IMR-90 (cell line): ENCODE data around the gene SLC25A11. TPM values are rescaled to one million over a fixed set of nuclear protein-coding genes. Genes with fewer than 3 reads are reported as not detected.

Experiments used
- ATAC-seq: fragments of 200-7000 bp; cut with Tn5 transposase; 2 replicates; pipeline ENCODE4 v1.9.1; 2020; ENCODE audit warnings: low read depth, mild to moderate bottlenecking, moderate library complexity
- BruUV-seq: library from RNA; stranded (reverse); fragments of 400-500 nt; replicated peaks from 2 replicates; lab custom pipeline; 2021; lab: Mats Ljungman, UMichigan
- CTCF ChIA-PET: fragments of 300-600 bp; formaldehyde crosslinking; extraction: SDS; loops from one replicate; lab custom pipeline; 2021; ENCODE audit warnings: antibody characterized with exemption; lab: Yijun Ruan, JAX
- POLR2A ChIA-PET: fragments of 300-600 bp; sonication (Branson Sonifier 250); formaldehyde crosslinking; loops from one replicate; lab custom pipeline; 2022; ENCODE audit warnings: antibody characterized with exemption; ENCODE audit not compliant: unreplicated experiment; lab: Charles Lee
- DNase-seq: peaks from one replicate; pipeline ENCODE4 v3.0.0; 2013
- H2AFZ ChIP-seq: replicated peaks from 2 replicates; pipeline ENCODE3; 2013; ENCODE audit warnings: low read length, mild to moderate bottlenecking; ENCODE audit not compliant: poor library complexity
- H2AK5ac ChIP-seq: 2 replicates; pipeline ENCODE4 v1.6.1; 2013; ENCODE audit warnings: low read depth, low read length, inconsistent platforms
- H2AK9ac ChIP-seq: replicated peaks from 2 replicates; pipeline ENCODE3; 2013; ENCODE audit warnings: mild to moderate bottlenecking, low read depth, low read length, moderate library complexity; ENCODE audit not compliant: poor library complexity
- H2BK120ac ChIP-seq: 2 replicates; pipeline ENCODE4 v1.6.1; 2013; ENCODE audit warnings: low read depth, low read length, inconsistent platforms
- H2BK15ac ChIP-seq: 3 replicates; pipeline ENCODE4 v1.6.1; 2013; ENCODE audit warnings: low read depth, low read length, inconsistent platforms
- H2BK20ac ChIP-seq: 2 replicates; pipeline ENCODE4 v1.6.1; 2013; ENCODE audit warnings: low read depth, mild to moderate bottlenecking, inconsistent platforms, low read length, moderate library complexity
- H2BK5ac ChIP-seq: 2 replicates; pipeline ENCODE4 v1.6.1; 2013; ENCODE audit warnings: mild to moderate bottlenecking, low read depth, low read length, inconsistent platforms; ENCODE audit not compliant: poor library complexity, severe bottlenecking
- H3K14ac ChIP-seq: replicated peaks from 2 replicates; pipeline ENCODE4 v1.6.1; 2013; ENCODE audit warnings: low read depth, low read length, inconsistent platforms
- H3K18ac ChIP-seq: 2 replicates; pipeline ENCODE4 v1.6.1; 2013; ENCODE audit warnings: low read depth, low read length, control low read depth
- H3K23ac ChIP-seq: 2 replicates; pipeline ENCODE4 v1.6.1; 2013; ENCODE audit warnings: low read depth, low read length, inconsistent platforms
- H3K27ac ChIP-seq: 2 replicates; pipeline ENCODE4 v1.5.1; 2013; ENCODE audit warnings: mild to moderate bottlenecking, control low read depth, low read length; ENCODE audit not compliant: insufficient read depth
- H3K27me3 ChIP-seq: 2 replicates; pipeline ENCODE4 v1.6.1; 2013; ENCODE audit warnings: low read length; ENCODE audit not compliant: control insufficient read depth, insufficient read depth
- H3K36me3 ChIP-seq: 2 replicates; pipeline ENCODE4 v1.6.1; 2013; ENCODE audit warnings: low read length, mixed read lengths; ENCODE audit not compliant: control insufficient read depth, insufficient read depth
- H3K4ac ChIP-seq: 2 replicates; pipeline ENCODE4 v1.6.1; 2013; ENCODE audit warnings: low read depth, low read length, inconsistent platforms
- H3K4me1 ChIP-seq: 2 replicates; pipeline ENCODE4 v1.6.1; 2013; ENCODE audit warnings: low read length, mixed read lengths; ENCODE audit not compliant: control insufficient read depth, insufficient read depth
- H3K4me2 ChIP-seq: 2 replicates; pipeline ENCODE4 v1.6.1; 2013; ENCODE audit warnings: low read depth, mild to moderate bottlenecking, control low read depth, low read length, moderate library complexity
- H3K4me3 ChIP-seq: 2 replicates; pipeline ENCODE4 v1.5.1; 2013; ENCODE audit warnings: low read depth, mild to moderate bottlenecking, control low read depth, low read length, moderate library complexity; ENCODE audit not compliant: insufficient read depth
- H3K56ac ChIP-seq: 2 replicates; pipeline ENCODE4 v1.6.1; 2013; ENCODE audit warnings: low read length, inconsistent platforms; ENCODE audit not compliant: insufficient read depth; ENCODE audit errors: extremely low read depth
- H3K79me1 ChIP-seq, 2 experiments: 2 replicates each; pipeline ENCODE4 v1.6.1; 2013; ENCODE audit warnings: low read length in 2 of 2, inconsistent platforms in 1 of 2, low read depth in 1 of 2
- H3K9ac ChIP-seq: 2 replicates; pipeline ENCODE4 v1.6.1; 2013; ENCODE audit warnings: low read depth, low read length, control low read depth
- H3K9me1 ChIP-seq: 2 replicates; pipeline ENCODE4 v1.6.1; 2013; ENCODE audit warnings: low read length, inconsistent platforms; ENCODE audit not compliant: insufficient read depth
- H3K9me3 ChIP-seq: 2 replicates; pipeline ENCODE4 v1.6.1; 2013; ENCODE audit warnings: low read length; ENCODE audit not compliant: control insufficient read depth, insufficient read depth
- H4K20me1 ChIP-seq: 2 replicates; pipeline ENCODE4 v1.6.1; 2013; ENCODE audit warnings: low read length, inconsistent platforms; ENCODE audit not compliant: insufficient read depth
- H4K5ac ChIP-seq: 2 replicates; pipeline ENCODE4 v1.6.1; 2013; ENCODE audit warnings: mild to moderate bottlenecking, low read depth, low read length, control low read depth
- H4K8ac ChIP-seq, 2 experiments: 2 replicates each; pipeline ENCODE4 v1.6.1; 2013; ENCODE audit warnings: low read depth in 2 of 2, low read length in 2 of 2, control low read depth in 1 of 2, inconsistent platforms in 1 of 2
- H4K91ac ChIP-seq: 2 replicates; pipeline ENCODE4 v1.6.1; 2013; ENCODE audit warnings: low read depth, low read length, inconsistent platforms; ENCODE audit not compliant: insufficient read depth
- BHLHE40 ChIP-seq: fragments of 150-350 bp; IDR thresholded peaks from 2 replicates; pipeline ENCODE4 v1.6.1; 2016; ENCODE audit warnings: mild to moderate bottlenecking, low read depth, low read length
- CEBPB ChIP-seq: IDR thresholded peaks from 2 replicates; pipeline ENCODE4 v1.6.1; 2012; ENCODE audit warnings: low read depth, low read length, improper control_type of control experiment
- FOS ChIP-seq: fragments of 150-350 bp; IDR thresholded peaks from 2 replicates; pipeline ENCODE4 v1.6.1; 2016; ENCODE audit warnings: low read depth, low read length
- MAFK ChIP-seq: IDR thresholded peaks from 2 replicates; pipeline ENCODE4 v1.6.1; 2012; ENCODE audit warnings: low read depth, low read length, improper control_type of control experiment
- MXI1 ChIP-seq: IDR thresholded peaks from 2 replicates; pipeline ENCODE4 v1.6.1; 2012; ENCODE audit warnings: low read depth, mild to moderate bottlenecking, low read length, moderate library complexity, borderline replicate concordance
- POLR2A ChIP-seq: IDR thresholded peaks from 2 replicates; pipeline ENCODE4 v1.6.1; 2012; ENCODE audit warnings: mild to moderate bottlenecking, low read depth, low read length
- RAD21 ChIP-seq: IDR thresholded peaks from 2 replicates; pipeline ENCODE4 v1.6.1; 2012; ENCODE audit warnings: low read length, improper control_type of control experiment
- RFX5 ChIP-seq: IDR thresholded peaks from 2 replicates; pipeline ENCODE4 v1.8.0; 2012; ENCODE audit warnings: low read depth, mild to moderate bottlenecking, low read length, moderate library complexity
- SMC3 ChIP-seq: fragments of 150-350 bp; IDR thresholded peaks from 2 replicates; pipeline ENCODE4 v1.6.1; 2016; ENCODE audit warnings: low read depth, mild to moderate bottlenecking, antibody characterized with exemption, low read length, moderate library complexity
- WGBS, 2 experiments: methylation state at CpG; one replicate each; pipeline versions ENCODE4 v1.1.5 to v1.1.7; 2013; ENCODE audit warnings: missing lambda C conversion rate in 2 of 2; ENCODE audit not compliant: insufficient read length in 1 of 2; ENCODE audit errors: extremely low coverage in 2 of 2; 5-methylcytosine and 5-hydroxymethylcytosine counted together
- dilution Hi-C: fragments of 300-500 bp; cut with HindIII; formaldehyde crosslinking; loops from one replicate; pipeline ENCODE4 v1.14.3; 2018; ENCODE audit warnings: low sequenced_read_pairs; ENCODE audit not compliant: unreplicated experiment
- in situ Hi-C: fragments of 300-500 bp; cut with MboI; formaldehyde crosslinking; loops from 3 replicates; pipeline ENCODE4 v1.14.3; 2019; ENCODE audit warnings: low sequenced_read_pairs, inconsistent platforms, mixed read lengths
- intact Hi-C: fragments of 100-400 bp; cut with micrococcal nuclease; formaldehyde crosslinking; loops from 2 replicates; pipeline ENCODE4 v1.10.0; 2022
- polyA plus RNA-seq, 3 experiments: library from polyadenylated mRNA; depleted of rRNA; stranded (reverse); fragments of >200 nt; gene quantifications; 2 replicates each; pipeline ENCODE4 v1.2.3, GENCODE V29; 2012; ENCODE audit warnings: low replicate concordance in 1 of 3
- total RNA-seq: library from RNA; depleted of rRNA; stranded (reverse); fragments of >200 nt; gene quantifications from 2 replicates; pipeline ENCODE4 v1.2.3, GENCODE V29; 2012
- TF ChIP-seq, protein P1 (sequence below): conservative IDR thresholded peaks from 2 replicates; pipeline ENCODE4 v1.5.1; 2012; ENCODE audit warnings: mild to moderate bottlenecking, low read depth, low read length, improper control_type of control experiment

The SLC25A11 gene
- total and polyA plus RNA-seq, 2 of the 4 experiments (the other 2 are of a cell fraction) = 35.0 to 62.2 TPM

DNA sequence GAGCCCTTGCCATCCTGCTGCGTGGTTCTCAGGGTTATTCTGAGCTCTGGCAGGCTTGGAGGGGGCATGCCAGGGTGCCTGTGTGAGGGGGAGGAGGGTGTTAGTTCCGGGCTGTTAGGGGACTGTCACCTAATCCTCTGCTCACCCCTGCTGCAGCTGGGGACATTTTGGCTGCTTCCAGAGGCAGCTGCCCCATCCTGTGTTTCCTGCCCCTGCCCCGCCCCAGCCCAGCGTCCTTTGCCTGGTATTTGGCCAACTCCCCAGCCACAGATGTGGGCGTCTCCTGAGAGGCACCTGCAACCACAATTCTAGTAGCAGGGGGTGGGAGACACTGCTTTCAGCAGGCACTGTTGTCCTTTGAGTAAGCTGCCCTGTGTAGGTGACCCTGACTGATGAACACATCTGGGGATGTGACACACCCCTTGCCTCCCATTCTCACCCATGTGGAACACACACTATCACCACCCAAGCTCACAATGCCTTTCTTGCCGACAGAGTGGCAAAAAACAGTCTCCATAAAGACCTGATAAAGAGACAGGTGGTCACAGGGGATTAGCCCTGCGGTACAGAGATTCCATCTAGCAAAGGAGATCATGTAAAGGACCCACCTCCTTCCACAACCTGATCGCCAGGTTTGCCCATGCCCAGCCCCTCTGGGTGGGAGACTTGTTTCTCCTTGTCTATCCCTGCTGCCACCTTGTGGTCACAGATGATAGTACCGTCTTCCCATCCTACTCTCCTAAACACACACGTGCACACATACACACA, 36.6 kb downstream of the SLC25A11 start, which contains the start of gene CHRNE:
Gene CHRNE (minus strand): TSS at position 48 of the 768 bp plus-strand sequence. CDS start 35 bp downstream, at position 13.
- no CpG with 5 or more reads among the region's 10 CpGs for WGBS, 2 experiments
- peak; percentile 79 for DNase-seq
- Histone ChIP-seq H3K36me3 (peaks cover 2% of the 10 kb centered on the region; the same call in 1 of the 2 replicates), H2AK5ac (0 out of 2 replicates have a peak within 1 kb of the TSS, but pooled peaks have one; percentile 63), H2AFZ (peak within 1 kb of the TSS; percentile 40), H3K79me1 (no peaks in the 10 kb centered on the region), H3K9ac (no peak within 1 kb of the TSS), H3K4me3 (no peak within 1 kb of the TSS), H3K23ac (no peak within 1 kb of the TSS), H3K4me1 (no peaks in the 10 kb centered on the region), H3K4me2 (no peak within 1 kb of the TSS), H2BK5ac (no peak within 1 kb of the TSS), H2BK20ac (no peak within 1 kb of the TSS), H2BK15ac (no peak within 1 kb of the TSS), H3K27ac (no peak within 1 kb of the TSS), H4K8ac (no peak within 1 kb of the TSS), H3K4ac (no peak within 1 kb of the TSS), H3K56ac (no peak within 1 kb of the TSS), H3K14ac (no peak within 1 kb of the TSS), H4K5ac (no peak within 1 kb of the TSS), H3K9me1 (peaks cover 4% of the 10 kb centered on the region; the same call in 1 of the 2 replicates), H3K18ac (no peak within 1 kb of the TSS), H2BK120ac (no peak within 1 kb of the TSS), H3K27me3 (peaks cover 2% of the 10 kb centered on the region; the same call in 1 of the 2 replicates), H3K9me3 (no peaks in the 10 kb centered on the region; the same call in 1 of the 2 replicates), H4K20me1 (no peaks in the 10 kb centered on the region; the same call in 1 of the 2 replicates), H4K91ac (no peak within 1 kb of the TSS), H2AK9ac (peak within 1 kb of the TSS; percentile 58)
- in situ Hi-C loops = no loop called here
- dilution Hi-C loops = no loop called here
- POLR2A ChIA-PET = no interaction called here
- no TSS peak for BruUV-seq
- intact Hi-C loops = loop anchor here (1.0 kb wide), 1 partner anchor 116 kb away; no protein-coding TSS in a partner anchor
- TF ChIP-seq SMC3 = peak; percentile 46; the same call in 1 of the 2 replicates
- TF ChIP-seq, protein P1, sequence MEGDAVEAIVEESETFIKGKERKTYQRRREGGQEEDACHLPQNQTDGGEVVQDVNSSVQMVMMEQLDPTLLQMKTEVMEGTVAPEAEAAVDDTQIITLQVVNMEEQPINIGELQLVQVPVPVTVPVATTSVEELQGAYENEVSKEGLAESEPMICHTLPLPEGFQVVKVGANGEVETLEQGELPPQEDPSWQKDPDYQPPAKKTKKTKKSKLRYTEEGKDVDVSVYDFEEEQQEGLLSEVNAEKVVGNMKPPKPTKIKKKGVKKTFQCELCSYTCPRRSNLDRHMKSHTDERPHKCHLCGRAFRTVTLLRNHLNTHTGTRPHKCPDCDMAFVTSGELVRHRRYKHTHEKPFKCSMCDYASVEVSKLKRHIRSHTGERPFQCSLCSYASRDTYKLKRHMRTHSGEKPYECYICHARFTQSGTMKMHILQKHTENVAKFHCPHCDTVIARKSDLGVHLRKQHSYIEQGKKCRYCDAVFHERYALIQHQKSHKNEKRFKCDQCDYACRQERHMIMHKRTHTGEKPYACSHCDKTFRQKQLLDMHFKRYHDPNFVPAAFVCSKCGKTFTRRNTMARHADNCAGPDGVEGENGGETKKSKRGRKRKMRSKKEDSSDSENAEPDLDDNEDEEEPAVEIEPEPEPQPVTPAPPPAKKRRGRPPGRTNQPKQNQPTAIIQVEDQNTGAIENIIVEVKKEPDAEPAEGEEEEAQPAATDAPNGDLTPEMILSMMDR = peak; percentile 65
- no peak for TF ChIP-seq FOS
- peak; percentile 50 for TF ChIP-seq RAD21
- no peak for TF ChIP-seq MXI1
- TF ChIP-seq RFX5 = no peak
- TF ChIP-seq POLR2A = no peak
- no peak for TF ChIP-seq MAFK
- TF ChIP-seq CEBPB = no peak
- TF ChIP-seq BHLHE40 = peak; percentile 67
- peak; percentile 73 for ATAC-seq
- CTCF ChIA-PET = interaction anchor here (0.6 to 1.5 kb wide), 5 partner anchors 18 to 212 kb away, joined by 3 to 5 read pairs (median 4); partner anchors contain the start of gene SPAG7
